Mesenteric fat pad (tissue), 1 donor: ENCODE results near the gene SLC41A3. TPM values are rescaled to one million over a fixed set of nuclear protein-coding genes. Genes with fewer than 3 reads are reported as not detected.
"Not testable (repeated sequence)": the region's sequence is repeated elsewhere in the genome, so short reads cannot be mapped to it uniquely, and the experiment has no call there.

Source experiments
- DNase-seq: peaks from one replicate; pipeline ENCODE4 v3.0.0-alpha.2; 2020; ENCODE audit warnings: low spot score
- total RNA-seq: library from RNA; stranded (reverse); fragmentation: NEBNext Ultra II Directional; extraction: Animal tissue kit (Norgen Biotek cat#: 25700); gene quantifications from one replicate; pipeline ENCODE4 v1.2.1, GENCODE V29; 2021
- donor health status: DM: yes; HTN: yes; CAD: no.

The SLC41A3 gene
- total RNA-seq, 1 donor from 2014 or later, result 35.7 TPM

GRCh38 chr3:126008219-126008618, 75.7 kb downstream of the SLC41A3 start:
- no peak for DNase-seq

- DNase-seq, result no peak
These were observed 78.0 kb downstream of the SLC41A3 start for GRCh38 chr3:126005951-126006350.

GRCh38 chr3:126004692-126005091, 79.2 kb downstream of the SLC41A3 start:
- DNase-seq, result no peak

DNA sequence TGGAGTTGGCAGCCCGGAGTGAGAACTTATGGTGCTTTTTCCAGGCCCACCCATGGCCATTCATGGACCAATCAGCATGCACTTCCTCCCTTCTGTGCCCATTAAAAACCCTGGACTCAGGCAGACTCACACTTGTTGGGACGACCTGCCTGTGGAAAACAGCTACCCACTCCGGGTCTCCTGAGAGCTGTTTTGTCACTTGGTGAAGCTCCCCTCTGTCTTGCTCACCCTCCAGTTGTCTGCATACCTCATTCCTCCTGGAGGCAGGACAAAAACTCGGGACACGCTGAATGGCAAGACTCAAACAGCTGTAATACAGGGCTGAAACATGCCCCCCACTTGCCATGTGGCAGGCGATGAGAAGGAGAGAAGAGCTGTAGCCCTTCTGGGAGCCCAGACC, 79.7 kb downstream of the SLC41A3 start:
- DNase-seq, result no peak

GRCh38 chr3:126003447-126004190, 80.3 kb downstream of the SLC41A3 start:
- no peak for DNase-seq

DNA sequence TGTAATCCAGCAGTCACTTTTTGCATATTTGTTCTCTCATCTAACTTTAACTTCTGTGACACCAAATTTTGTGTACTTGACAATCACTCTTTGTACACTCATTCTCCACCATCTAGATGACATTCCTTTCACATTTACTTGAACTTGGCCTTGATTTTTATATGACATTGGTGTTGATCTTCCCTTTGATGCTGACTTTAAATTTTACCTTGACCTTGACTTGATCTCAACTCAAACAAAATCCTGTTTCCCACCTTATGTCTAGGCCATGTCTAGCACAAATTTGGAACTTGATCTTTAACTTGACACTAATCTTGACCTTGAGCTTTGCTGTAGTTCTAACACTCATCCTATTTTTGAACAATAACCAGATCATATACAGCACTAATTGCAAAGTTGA, 81.7 kb downstream of the SLC41A3 start:
- no peak for DNase-seq

DNA sequence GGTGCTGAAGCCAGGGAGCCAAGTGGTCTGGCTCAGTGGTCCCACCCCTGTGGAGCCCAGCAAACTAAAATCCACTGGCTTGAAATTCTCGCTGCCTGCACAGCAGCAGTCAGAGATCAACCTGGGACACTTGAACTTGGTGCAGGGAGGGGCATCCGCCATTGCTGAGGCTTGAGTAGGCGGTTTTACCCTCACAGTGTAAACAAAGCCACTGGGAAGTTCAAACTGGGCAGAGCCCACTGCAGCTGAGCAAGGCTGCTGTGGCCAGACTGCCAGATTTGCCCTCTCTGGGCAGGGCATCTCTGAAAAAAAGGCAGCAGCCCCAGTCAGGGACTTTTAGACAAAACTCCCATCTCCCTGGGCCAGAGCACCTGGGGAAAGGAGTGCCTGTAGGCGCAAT, 87.2 kb downstream of the SLC41A3 start:
- not testable (repeated sequence) for DNase-seq

DNA sequence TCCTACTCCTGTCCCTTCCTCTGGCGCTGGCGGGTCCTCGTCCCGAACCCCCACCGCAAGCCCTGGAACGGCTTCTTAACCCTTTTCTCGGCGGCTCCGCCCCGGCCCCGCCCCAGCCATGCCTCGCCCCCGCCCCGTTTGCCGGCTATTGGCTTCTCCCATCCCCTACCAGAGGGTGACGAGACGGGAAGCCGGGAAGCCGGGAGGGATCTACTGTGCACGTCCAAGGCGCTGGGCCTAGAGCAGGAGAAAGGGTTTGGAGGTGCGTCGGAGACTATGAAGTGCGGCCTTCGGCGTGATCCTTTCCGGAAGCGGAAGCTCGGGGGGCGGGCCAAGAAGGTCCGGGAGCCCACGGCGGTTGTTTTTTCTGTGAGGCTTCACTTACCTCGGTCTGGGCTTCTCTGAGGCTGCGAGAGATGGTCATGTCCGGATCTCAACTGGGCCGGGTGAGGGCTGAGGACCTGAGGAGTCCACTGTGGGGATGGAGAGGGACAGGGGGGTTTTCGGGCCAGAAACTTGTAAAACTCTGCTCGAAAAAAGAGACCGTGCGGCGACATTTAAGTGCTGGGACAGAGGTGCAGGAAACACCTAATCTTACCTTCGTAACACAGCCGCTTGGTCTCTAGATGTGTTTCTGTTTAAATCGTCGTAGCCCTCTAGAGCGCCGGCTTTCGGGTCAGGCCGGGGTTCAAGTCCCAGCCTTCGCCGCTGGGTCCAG, 93.5 kb downstream of the SLC41A3 start:
- no peak for DNase-seq

DNA sequence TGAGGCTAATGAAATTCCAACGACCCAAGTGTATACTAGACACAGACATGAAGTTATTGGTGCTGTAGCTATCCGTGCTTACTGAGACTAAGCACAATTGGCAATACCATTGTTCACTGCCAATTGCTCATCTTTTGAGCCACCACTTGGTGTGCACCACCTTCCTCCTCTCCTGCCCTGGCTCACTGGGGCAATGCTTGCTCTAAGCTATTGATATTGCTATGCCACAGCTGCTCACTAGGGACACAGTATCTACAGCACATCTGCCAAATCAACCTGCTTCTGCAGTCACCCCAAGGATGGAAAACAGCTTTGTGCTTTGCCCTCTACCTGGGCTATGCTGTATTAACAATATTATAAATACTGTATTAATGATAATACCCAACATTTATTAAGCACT, 99.0 kb downstream of the SLC41A3 start:
- not testable (repeated sequence) for DNase-seq

DNA sequence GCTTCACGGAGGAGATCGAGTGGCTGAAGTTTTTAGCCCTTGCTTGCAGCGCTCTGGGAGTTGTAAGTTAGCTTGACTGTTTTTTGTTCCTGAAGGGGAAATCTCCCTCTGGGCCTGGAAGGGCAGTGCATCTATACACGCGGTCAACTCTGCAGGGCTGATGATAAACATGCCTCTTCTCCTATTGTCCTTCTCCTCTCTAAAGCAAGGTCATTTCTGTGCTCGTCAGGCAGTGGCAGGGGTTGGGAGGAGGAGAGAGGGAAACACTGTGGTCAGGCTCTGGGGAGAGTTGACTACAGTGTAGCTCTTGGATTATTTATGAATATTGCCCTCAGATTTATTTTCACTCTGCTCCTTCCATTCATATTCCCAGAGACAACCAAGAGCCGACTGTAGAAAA, 106.8 kb downstream of the SLC41A3 start:
- DNase-seq, result not testable (repeated sequence)

- not testable (repeated sequence) for DNase-seq
These were observed 107.9 kb downstream of the SLC41A3 start for GRCh38 chr3:125976003-125976390.

DNA sequence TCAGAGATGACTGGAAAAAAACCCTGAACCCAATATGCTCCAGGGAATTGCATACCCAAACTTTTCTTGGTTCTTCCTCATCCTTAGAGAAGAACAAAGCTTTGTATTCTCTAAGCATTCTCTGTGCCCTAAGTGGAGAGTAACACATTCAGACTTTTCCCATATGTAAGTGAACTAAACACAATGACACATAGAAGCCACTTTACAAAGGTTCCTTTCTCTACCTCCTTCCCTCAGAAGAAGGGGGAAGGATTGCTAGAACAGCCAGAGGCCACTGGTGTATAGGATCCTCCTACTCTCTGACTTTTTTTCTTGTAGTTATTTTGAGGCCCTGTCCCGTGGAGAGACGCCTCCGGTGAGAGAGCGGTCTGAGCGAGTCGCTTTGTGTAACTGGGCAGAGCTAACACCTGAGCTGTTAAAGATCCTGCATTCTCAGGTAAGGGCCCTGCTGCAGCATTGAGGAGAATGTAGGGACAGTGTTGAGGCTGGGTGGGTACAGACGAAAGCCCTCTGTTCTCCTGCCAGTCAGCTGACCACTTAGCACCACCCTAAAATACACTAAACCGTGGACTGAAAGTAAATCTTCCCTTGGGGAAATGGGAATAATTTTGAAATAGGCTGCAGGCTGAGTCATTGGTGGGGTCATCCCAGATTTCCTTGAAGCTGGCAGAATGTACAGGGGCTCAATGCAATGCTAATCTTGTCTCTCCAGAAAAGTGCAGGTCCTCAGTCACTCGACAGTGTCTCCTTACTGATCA, 108.5 kb downstream of the SLC41A3 start:
- DNase-seq, result not testable (repeated sequence)

DNA sequence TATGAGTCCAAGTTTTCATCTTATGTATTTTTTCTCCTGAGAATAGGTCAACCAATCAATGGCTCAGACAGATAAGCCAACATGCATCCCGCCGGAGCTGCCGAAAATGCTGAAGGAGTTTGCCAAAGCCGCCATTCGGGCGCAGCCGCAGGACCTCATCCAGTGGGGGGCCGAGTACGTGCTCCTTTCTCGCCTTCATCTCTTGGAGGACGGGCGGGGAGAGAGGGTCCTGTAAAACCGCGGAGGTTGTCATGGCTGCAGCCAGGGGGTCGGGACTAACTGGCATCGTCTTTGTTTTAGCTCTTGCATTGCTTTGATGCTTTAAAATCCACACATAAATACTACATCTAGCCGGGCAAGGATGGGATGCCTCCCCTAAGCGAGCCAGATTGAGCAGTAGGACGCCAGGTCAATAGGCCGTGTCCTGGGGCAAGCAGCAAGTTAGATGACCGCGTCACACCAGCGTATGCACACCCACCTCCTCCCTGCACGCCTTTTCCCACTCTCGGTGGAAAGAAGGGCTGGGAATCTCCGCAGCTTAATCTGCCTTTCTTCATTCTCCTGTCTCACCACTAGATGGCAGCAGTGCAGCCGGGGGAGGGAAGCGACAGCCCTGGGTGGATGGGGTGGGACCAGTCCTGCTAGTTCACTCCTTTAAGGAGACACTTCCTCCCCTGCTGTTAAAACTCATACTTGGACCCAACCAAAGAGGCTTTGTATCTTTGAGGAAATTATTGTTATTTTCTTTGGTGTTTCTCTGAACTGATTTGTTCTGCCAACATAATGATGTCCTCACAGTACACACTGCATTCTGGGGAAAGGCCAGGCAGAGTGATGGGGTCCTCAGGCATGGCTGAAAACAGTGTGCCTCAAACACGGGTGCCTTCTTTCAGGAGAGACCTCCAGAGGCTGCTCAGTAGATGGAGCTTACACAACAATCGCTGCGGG, 111.7 kb downstream of the SLC41A3 start:
- not testable (repeated sequence) for DNase-seq

DNA sequence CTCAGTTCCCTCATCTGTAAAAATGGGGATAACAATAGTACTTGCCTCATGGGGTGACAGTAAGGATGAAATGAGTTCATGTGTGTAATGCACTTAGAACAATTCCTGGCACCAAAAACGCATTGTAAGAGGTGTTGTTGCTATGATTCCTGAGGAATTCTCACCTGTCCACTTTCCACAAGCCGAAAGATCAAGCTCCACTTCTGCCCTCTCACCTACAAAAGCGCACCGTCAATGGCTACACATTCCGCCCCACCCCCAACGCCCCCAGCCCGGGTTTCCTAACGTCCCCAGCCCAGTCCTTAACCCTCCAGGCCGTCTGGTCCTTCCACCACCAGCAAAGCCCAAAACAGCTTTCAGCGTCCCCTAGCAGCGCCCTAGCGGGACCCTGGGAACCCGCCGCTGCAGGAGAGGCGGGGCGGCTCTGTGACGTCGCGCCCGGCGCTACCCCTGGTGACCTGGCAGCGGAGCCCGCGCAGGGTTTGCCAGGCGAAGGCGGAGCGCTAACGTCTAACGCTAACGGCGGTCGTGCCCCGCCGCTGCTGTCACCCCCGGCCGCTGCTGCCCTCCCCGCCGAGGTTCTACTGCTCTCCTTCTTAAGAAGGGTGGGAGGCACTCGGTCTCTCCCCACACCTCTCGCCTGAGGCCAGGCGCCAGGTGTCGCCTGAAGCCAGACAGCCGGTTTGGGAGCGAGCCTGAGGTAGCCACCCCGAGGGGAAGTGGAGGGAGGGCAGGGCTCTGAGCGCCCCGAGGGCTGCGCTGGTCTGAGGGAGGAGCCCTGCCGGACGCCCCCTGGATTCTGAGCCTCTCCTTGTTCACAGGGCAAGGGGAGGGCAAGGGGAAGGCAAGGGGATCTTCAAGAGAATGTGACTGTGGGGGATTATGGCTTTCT, 115.0 kb downstream of the SLC41A3 start, which contains the start of gene ROPN1B:
Gene ROPN1B, plus strand, starts transcription at position 478 of the 892 bp plus-strand sequence. CDS start 2,877 bp downstream, outside the sequence.
- DNase-seq, result not testable (repeated sequence)

DNA sequence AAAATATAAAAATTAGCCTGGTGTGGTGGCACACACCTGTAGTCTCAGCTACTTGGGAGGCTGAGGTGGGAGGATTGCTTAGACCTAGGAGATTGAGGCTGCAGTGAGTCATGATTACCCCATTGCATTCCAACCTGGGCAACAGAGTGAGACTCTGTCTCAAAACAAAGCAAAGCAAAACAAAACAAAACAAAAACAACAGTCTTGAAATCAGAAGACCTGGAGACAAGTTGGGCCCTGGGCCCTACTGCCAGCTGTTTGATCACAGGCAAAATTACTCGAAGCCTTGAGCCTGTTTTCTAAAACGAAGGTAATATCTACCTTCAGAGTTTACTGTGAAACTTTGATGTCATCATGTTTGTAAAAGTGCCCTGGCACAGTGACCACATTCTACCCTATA, 115.8 kb downstream of the SLC41A3 start:
- DNase-seq, result not testable (repeated sequence)

DNA sequence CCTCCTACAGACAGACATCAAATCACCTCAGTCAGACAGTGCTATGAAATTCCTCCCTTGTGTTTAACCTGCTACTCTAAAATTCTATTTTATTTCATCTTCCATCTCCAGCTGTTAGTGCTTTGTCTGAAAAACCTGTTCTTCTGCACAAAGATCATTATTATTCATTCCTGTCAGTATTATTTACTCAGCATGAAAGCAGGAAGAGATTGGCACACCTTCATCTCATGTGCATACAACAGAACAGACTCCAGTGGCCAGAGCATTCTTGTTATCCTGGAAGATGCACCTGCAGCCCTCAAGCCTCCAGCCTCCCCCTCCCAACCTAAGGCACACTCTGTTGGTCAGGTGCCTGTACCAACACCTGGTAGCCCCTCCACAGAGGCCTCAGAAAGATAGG, 116.8 kb downstream of the SLC41A3 start:
- DNase-seq, result no peak

- DNase-seq, result no peak
These were observed 118.4 kb downstream of the SLC41A3 start for GRCh38 chr3:125965505-125965904.

DNA sequence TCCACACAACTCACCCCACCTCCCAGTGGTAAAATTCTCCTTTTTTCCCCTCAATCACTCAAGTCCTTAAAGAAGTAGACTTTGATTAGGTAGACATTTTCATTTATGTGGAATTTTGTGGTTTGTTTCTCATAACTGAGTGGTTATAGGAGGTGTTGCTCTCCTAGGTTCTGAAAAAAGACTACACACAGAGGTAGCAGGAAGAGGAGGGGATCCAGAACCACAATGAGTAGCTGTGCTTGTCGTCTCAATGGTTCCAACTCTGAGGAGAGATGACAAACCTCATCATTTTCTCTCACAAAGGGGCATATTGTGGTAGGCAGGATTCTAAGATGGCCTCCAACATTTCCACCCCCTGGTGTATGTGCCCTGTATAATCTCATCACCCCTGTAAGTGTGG, 120.1 kb downstream of the SLC41A3 start:
- not testable (repeated sequence) for DNase-seq

DNA sequence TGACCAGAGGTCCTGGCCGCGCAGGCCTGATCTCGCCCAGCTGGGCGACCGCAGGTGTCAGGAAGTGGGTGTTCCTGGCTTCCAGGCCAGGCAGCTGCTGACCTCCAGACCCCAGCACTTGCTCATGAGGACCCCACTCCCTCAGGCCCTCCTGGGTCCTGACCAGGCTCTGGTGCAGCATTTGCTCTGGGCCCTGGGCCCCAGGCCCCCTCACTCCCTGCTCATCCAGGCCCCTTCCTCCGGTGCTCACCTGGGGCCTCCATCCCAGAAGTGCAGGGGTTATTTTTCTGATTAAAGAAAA, 122.7 kb downstream of the SLC41A3 start:
- no peak for DNase-seq
